Measurements from ENCODE around the gene PFAS.

Gene PFAS

DNA sequence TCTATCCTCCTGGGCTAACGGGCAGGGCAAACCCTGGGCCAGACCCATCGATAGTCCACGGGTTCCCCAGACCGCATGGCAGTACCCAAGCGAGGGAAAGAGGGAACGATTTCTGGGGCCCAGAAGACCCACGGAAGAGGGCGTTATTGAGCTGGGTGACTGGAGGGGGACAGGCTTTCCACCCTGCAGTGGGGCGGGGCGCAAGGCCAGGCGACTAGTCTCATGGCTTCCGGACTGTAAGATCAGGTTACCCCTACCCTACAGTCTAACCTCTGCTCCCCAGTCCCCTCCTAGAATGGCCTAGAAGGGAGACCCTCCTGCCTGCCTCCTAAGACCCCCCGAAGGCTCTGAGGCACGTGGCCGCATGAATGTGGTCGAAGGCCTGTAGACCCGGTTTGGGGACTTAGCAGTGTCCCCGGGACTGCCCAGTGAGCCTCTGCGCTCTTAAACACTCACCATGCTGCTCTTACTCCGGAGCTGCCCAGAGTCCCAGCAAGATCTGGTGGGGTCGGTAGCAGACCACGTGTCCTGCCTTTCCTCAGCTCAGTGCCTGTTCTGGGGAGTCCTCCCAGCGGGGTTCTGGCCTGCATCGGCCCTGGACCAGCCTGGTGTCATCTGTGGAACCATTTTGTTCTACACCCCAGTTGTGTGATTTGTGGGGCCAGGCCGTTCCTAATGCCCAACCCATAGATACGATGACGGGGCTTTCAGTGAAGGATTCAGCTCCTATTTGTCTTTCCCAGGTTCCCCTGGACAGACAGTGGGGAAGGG, 25.5 kb upstream of the PFAS start:
- Histone ChIP-seq H3F3A (ENCODE audit: control insufficient read depth, insufficient read depth) (peaks cover 38% of the 10 kb centered on the region), H4K20me1 (ENCODE audit: control insufficient read depth, insufficient read depth, low read depth, low read length) (no peaks in the 10 kb centered on the region), H3K36me3 (ENCODE audit: control insufficient read depth, low read length) (peaks cover 23% of the 10 kb centered on the region), H3K4me2 (ENCODE audit: low read length) (peak overlapping the region; percentile 98), H3K4me3 (ENCODE audit: low read length) (peak overlapping the region; percentile 99), H3K27me3 (ENCODE audit: control insufficient read depth, low read length) (no peaks in the 10 kb centered on the region), H3K27ac (ENCODE audit: low read depth, low read length) (peak overlapping the region; percentile 88), H3K4me1 (ENCODE audit: control insufficient read depth, low read length) (peaks cover 54% of the 10 kb centered on the region), H3K9me2 (replicated peaks; ENCODE audit: control insufficient read depth, low read length) (no peaks in the 10 kb centered on the region), H3K79me2 (ENCODE audit: control insufficient read depth, low read length) (no peaks in the 10 kb centered on the region), H3K9me3 (ENCODE audit: control insufficient read depth, insufficient read depth, low read length) (no peaks in the 10 kb centered on the region)
- TF ChIP-seq CTCF (IDR thresholded peaks at IDR 0.05; ENCODE audit: low read depth, low read length, poor library complexity, severe bottlenecking) (peak; percentile 70), EZH2phosphoT487 (IDR thresholded peaks at IDR 0.05; ENCODE audit: borderline replicate concordance, low read length) (no peak)

GRCh38 chr17:8224891-8225812, 23.9 kb upstream of the PFAS start:
- Histone ChIP-seq H4K20me1 (ENCODE audit: control insufficient read depth, insufficient read depth, low read depth, low read length) (no peaks in the 10 kb centered on the region), H3K36me3 (ENCODE audit: control insufficient read depth, low read length) (peaks cover 39% of the 10 kb centered on the region), H3K4me2 (ENCODE audit: low read length) (no peak overlapping the region), H3K9me3 (ENCODE audit: control insufficient read depth, insufficient read depth, low read length) (no peaks in the 10 kb centered on the region), H3K4me1 (ENCODE audit: control insufficient read depth, low read length) (peaks cover 54% of the 10 kb centered on the region), H3F3A (ENCODE audit: control insufficient read depth, insufficient read depth) (peaks cover 37% of the 10 kb centered on the region), H3K4me3 (ENCODE audit: low read length) (no peak overlapping the region), H3K79me2 (ENCODE audit: control insufficient read depth, low read length) (no peaks in the 10 kb centered on the region), H3K9me2 (replicated peaks; ENCODE audit: control insufficient read depth, low read length) (no peaks in the 10 kb centered on the region), H3K27me3 (ENCODE audit: control insufficient read depth, low read length) (no peaks in the 10 kb centered on the region), H3K27ac (ENCODE audit: low read depth, low read length) (no peak overlapping the region)
- TF ChIP-seq CTCF (IDR thresholded peaks at IDR 0.05; ENCODE audit: low read depth, low read length, poor library complexity, severe bottlenecking) (no peak), EZH2phosphoT487 (IDR thresholded peaks at IDR 0.05; ENCODE audit: borderline replicate concordance, low read length) (no peak)

GRCh38 chr17:8225813-8226535, 23.1 kb upstream of the PFAS start:
- H3K27me3 ChIP-seq (ENCODE audit: control insufficient read depth, low read length) = no peaks in the 10 kb centered on the region
- peak overlapping the region; percentile 57 for H3K4me3 ChIP-seq (ENCODE audit: low read length)
- TF ChIP-seq CTCF (IDR thresholded peaks at IDR 0.05; ENCODE audit: low read depth, low read length, poor library complexity, severe bottlenecking) (no peak), EZH2phosphoT487 (IDR thresholded peaks at IDR 0.05; ENCODE audit: borderline replicate concordance, low read length) (no peak)
- H3K9me3 ChIP-seq (ENCODE audit: control insufficient read depth, insufficient read depth, low read length) = no peaks in the 10 kb centered on the region
- peaks cover 50% of the 10 kb centered on the region for H3K4me1 ChIP-seq (ENCODE audit: control insufficient read depth, low read length)
- no peaks in the 10 kb centered on the region for H4K20me1 ChIP-seq (ENCODE audit: control insufficient read depth, insufficient read depth, low read depth, low read length)
- peaks cover 47% of the 10 kb centered on the region for H3K36me3 ChIP-seq (ENCODE audit: control insufficient read depth, low read length)
- H3F3A ChIP-seq (ENCODE audit: control insufficient read depth, insufficient read depth) = peaks cover 30% of the 10 kb centered on the region
- H3K4me2 ChIP-seq (ENCODE audit: low read length) = peak overlapping the region; percentile 64
- no peaks in the 10 kb centered on the region for H3K79me2 ChIP-seq (ENCODE audit: control insufficient read depth, low read length)
- no peaks in the 10 kb centered on the region for H3K9me2 ChIP-seq (replicated peaks; ENCODE audit: control insufficient read depth, low read length)
- peak overlapping the region; percentile 42 for H3K27ac ChIP-seq (ENCODE audit: low read depth, low read length)

Measured in DOHH2 (cell line).